ENCODE measurements around the gene CDY2A.
"Not testable (repeated sequence)": the region's sequence is repeated elsewhere in the genome, so short reads cannot be mapped to it uniquely, and the experiment has no call there.

Gene CDY2A, protein sequence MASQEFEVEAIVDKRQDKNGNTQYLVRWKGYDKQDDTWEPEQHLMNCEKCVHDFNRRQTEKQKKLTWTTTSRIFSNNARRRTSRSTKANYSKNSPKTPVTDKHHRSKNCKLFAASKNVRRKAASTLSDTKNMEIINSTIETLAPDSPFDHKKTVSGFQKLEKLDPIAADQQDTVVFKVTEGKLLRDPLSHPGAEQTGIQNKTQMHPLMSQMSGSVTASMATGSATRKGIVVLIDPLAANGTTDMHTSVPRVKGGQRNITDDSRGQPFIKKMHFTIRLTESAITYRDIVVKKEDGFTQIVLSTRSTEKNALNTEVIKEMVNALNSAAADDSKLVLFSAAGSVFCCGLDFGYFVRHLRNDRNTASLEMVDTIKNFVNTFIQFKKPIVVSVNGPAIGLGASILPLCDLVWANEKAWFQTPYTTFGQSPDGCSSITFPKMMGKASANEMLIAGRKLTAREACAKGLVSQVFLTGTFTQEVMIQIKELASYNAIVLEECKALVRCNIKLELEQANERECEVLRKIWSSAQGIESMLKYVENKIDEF

DNA sequence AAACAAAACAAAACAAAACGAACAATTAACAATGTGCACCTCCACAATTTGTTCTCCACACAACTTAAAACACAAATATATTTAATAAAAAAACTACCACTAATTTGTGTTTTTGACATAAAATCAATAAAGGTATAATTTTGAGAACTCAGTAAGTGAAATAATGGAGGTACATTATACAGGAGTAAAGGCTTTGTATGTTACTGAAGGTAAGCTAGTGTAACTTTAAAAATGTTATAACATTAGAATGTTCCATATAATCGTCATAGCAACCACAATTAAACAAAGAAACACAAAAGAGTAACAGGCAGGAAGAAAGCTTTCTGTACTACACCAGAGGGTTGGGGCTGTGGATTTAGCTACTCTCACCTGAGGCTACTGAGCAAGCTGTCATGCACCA is at the start of gene CDY2A:
TSS of gene CDY2A (plus strand) at position 301 of the 400 bp plus-strand sequence. CDS start 328 bp downstream, outside the sequence.
- not testable (repeated sequence) for DNase-seq (ENCODE audit: low read depth in 2 of 2)

DNA sequence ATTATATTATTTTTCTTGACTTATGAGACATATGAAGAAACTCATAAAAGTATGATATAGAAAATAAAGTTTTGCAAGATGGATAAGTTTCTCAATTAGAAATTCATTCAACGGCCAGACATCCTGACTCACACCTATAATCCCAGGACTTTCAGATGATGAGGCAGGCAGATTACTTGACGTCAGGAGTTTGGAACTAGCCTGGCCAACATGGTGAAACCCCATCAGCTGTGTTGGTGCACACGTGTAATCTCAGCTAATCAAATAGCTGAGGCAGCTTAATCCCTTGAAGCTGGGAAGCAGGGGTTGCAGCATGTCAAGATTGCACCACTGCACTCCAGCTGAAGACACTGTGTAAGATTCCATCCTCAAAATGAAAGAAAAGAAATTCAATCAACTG is 28.0 kb upstream of the CDY2A start:
- DNase-seq (ENCODE audit: low read depth in 2 of 2), result not testable (repeated sequence)

DNA sequence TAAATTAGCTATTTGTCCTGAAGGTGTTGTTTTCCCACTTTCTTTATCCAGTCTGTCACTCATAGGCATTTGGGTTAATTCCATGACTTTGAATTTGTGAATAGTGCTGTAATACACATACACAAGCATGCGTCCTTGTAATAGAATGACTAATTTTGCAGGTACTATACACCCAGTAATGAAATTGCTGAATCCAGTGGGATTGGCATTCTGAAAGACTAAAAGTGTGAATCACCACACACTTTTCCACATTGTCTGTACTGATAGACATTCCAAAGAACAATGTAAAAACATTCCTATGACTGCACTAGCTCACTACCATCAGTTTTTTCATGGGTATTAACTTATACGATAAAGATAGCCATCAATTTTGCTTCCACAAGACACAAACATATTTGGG is 27.3 kb upstream of the CDY2A start:
- DNase-seq (ENCODE audit: low read depth in 2 of 2), result not testable (repeated sequence)

DNA sequence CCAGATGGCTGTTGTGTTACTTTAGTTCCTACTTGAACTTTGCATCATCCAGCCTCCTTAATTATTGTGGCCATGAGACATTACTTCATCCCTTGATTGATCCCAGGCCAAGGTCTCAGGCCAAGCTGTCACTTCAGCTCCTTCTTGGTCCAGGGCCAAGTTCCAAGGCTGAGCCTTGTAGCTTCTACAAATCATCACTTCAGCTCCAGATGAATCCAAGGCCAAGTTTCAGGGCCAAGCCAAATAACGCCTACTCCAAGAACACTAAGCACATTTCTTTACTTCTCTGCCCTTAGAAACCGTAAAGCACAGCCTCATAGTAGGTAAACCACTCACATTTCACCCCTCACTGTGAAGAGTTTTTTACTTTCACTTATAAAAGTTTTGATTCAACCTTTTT is 1.7 kb upstream of the CDY2A start:
- not testable (repeated sequence) for DNase-seq (ENCODE audit: low read depth in 2 of 2)

DNA sequence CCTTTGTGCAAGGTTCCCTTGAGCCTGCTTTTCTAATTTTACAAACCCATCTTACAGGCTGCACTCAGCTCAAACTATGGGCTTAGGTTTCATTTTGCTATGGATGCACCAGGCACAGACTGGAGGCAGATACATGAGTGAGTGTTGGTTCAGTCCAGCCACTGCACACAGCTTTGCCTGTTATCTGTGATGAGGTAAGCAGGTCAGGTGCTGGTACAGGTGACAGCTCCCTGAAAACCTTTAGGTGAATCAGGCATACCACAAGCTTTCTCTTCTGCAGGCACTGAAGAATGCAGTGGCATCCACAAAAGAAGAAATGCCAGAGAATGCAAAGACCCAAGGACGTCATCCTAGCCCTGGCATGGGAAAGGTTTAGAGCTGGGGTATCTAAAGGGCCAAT is 3.3 kb downstream of the CDY2A start:
- DNase-seq (ENCODE audit: low read depth in 2 of 2), result not testable (repeated sequence)

DNA sequence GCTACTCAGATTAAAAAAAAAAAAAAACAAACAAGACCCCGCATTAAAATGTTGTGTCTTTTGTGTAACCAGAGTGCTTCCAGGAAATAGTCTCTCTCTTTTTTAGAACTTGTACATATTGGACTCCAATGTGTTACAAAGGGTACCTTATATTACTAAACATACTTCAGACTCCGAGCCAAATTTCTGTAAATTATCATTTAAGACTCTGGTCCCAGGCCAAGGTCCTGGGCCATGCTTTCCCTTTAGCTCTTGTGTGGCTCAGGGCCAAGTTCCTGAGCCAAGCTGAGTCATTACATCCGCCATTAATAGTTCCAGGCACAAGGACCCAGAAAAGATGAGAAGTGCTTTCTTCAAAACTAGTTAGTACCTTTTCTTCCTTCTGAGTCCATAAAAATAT is 4.6 kb downstream of the CDY2A start:
- not testable (repeated sequence) for DNase-seq (ENCODE audit: low read depth in 2 of 2)

DNA sequence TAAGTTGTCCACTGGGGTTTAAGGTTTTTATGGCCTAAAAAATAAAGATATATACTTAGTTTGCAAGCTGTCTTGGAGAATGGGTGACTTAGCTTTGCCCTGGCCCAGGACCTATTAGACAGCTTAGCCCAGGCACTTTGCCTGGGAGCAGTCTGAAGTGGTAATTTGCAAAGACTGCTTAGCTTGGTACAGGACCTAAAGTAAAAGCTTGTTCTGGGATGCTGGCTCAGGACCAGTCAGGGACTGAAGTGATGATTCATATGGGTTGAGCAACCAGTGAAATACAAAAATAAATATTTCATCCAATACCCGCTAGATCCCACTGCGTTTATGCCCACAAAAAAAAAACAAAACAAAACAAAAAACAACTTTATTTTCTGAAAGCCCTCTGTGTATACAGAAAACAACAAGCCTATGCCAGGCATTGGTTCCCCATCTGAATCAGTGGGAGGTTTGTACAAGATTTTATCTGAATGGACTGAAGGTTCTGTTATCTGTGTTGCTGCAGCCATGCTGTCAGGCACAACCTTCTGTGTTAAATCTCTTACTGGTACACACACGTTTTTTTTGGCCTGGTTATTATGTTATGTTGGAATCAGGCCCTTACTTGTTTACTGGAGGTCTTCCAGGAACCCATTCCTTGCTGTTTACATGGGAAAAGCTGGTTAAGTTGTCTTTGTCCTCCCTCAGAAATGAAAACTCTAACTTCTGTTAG is 8.7 kb downstream of the CDY2A start:
- not testable (repeated sequence) for DNase-seq (ENCODE audit: low read depth in 2 of 2)

DNA sequence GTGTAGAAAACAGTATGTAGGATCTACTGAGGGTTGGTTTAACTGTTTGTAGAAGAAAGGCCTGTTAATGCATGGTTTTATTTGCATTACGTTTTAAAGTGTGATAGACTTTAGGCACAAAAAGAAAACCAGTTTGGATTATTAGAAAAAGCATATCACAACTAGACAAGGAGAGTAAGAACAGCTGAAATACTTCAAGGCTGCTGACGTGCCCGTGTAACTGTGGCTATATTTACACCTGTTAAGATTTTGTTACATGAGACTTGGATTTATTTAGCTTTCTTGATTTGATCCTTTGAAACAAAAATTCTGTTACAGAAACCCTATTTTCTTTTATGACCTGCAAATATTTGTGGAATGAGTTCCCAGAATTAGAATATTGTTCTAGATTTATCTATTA is 9.3 kb downstream of the CDY2A start:
- DNase-seq (ENCODE audit: low read depth in 2 of 2), result not testable (repeated sequence)

DNA sequence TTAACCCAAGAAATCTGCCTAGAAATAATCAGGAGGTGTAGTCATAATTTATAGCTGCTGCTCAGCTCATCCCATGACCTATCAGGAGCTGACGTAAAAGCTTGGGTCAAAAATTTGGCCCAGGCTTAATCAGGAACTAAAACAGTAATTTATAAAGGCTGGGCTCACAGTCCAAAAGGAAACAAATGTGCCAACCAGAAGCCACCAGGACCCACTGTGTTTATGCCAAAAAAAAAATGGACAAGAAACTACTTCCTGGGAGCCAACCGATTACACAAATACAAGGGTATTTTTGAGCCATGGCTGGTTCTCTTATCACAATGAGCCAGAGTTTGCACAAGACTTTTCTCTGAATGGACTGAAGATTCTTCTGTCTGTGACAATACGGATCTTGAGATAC is 19.4 kb downstream of the CDY2A start:
- DNase-seq (ENCODE audit: low read depth in 2 of 2), result not testable (repeated sequence)

DNA sequence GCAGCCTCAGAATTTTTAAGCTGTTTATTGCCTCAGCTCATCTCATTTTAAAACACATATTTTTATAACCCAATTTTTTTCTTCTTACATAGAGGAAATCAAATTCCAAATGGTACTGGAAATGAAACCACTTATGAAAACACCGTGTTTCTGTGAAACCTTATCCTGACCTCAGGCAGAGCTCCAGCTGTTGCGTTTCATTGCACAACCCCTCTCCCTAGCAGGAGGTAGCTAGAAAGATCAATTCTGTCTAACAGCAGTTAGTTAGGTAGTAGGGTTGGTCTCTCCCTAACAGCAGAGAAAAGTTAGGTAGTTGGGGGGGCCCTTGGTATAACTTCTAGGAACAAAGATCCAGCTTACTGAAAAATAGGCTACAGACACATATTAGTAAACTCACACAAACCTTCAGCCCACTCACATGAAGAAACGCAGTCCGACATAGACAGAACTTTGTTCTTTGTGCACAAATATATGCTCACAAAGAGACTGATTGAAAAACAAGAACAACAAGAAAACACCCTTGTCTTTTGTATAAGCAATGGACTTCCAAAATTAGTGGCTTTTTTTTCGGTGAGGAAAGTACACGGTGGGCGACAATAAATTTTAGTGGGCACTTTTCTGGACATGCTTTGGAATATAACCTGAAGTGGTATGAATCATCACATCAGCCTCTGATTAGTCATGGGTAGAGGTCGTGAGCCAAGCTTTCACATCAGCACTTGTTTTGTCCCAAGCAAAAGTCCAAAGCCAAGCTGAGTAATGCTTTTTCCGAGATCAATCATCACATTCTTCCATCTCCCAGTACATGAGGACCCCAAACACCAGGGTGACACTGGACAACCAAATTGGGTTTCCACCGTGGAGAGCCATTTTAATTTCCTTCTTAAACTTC is 22.8 kb downstream of the CDY2A start:
- DNase-seq (ENCODE audit: low read depth in 2 of 2), result not testable (repeated sequence)

DNA sequence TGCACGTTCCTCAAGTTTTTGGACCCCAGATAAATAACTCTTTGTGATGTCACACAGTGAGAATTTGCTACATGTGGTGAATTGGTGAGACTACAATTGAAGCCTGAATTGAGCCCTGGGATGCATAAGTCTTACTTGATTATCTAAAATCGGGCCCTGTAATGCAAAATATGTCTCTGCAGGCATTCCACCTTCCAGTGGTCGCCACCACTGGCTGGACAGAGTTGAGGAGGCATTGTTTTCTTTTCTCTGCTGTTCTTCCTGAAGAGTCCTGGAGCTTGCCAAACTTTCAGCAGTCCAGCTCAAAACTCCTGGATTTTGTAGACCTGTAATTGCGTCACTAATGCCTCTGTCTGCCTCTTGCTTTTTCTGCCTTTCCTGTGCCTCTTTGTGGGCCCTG is 23.5 kb downstream of the CDY2A start:
- DNase-seq (ENCODE audit: low read depth in 2 of 2), result not testable (repeated sequence)

DNA sequence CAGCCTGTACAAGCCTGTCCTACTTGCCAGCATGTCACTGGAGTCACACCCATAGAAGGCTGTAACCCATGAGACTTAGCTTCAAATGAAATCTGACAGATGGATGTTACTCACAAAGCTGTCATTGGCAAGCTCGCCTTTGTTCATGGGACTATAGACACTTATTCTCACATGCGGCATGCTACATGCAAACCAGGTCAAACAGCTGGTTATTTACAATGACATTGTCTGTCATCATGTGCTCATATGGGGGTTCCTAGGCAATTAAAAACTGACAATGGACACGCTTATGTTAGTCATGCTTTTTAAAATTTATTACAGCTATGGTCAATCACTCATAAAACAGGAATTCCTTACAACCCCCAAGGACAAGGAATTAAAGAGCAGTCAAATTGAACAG is 30.9 kb downstream of the CDY2A start:
- not testable (repeated sequence) for DNase-seq (ENCODE audit: low read depth in 2 of 2)

DNA sequence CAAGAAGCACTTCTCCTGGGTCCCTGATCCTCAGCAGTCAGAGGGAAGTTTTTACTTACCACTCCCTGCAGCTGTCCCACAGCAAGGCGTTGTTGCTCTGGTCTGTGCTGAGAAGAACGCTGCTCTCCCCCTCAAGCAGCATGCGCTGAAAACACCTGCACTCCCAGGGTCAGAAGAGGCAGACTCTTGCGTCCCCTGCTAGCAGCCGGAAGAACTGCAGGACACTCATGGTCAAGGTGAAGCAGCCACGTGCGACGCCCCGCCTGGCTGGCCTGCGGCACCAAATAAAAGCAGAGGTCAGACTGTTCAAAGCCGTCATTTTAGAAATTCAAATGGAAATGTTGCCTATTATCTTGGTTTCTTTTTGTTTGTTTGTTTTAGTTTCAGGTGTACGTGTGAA is 47.9 kb downstream of the CDY2A start:
- not testable (repeated sequence) for DNase-seq (ENCODE audit: low read depth in 2 of 2)

Measured in activated CD8-positive, alpha-beta memory T cell treated with anti-CD3 and anti-CD28 coated beads for 4 hours (primary cell).